Epithelial cell of esophagus (primary cell): ENCODE results near the gene TLE3.

ENCODE experiments used
- DNase-seq: peaks from one replicate; pipeline ENCODE4 v3.0.0; 2010; ENCODE audit warnings: low read depth
- H3K4me3 ChIP-seq: 2 replicates; pipeline ENCODE4 v1.5.1; 2011; ENCODE audit warnings: mild to moderate bottlenecking, low read length, control low read depth
- CTCF ChIP-seq: IDR thresholded peaks from 2 replicates; pipeline ENCODE4 v1.5.1; 2011; ENCODE audit warnings: low read depth, mild to moderate bottlenecking, low read length, control low read depth, inconsistent platforms; ENCODE audit not compliant: insufficient read depth; ENCODE audit errors: missing control alignments

Gene TLE3

GRCh38 chr15:70074380-70074779 is 23.3 kb downstream of the TLE3 start:
- no peak overlapping the region for H3K4me3 ChIP-seq
- DNase-seq = no peak
- no peak for TF ChIP-seq CTCF

GRCh38 chr15:70072479-70072878 is 25.2 kb downstream of the TLE3 start:
- no peak for DNase-seq
- no peak overlapping the region for H3K4me3 ChIP-seq
- no peak for TF ChIP-seq CTCF

- no peak overlapping the region for H3K4me3 ChIP-seq
- no peak for TF ChIP-seq CTCF
- no peak for DNase-seq
Measured at GRCh38 chr15:70071799-70072198, 25.9 kb downstream of the TLE3 start.

GRCh38 chr15:70069716-70070115 is 28.0 kb downstream of the TLE3 start:
- DNase-seq = no peak
- TF ChIP-seq CTCF = no peak
- no peak overlapping the region for H3K4me3 ChIP-seq

- no peak for DNase-seq
- no peak overlapping the region for H3K4me3 ChIP-seq
- TF ChIP-seq CTCF = no peak
Measured at GRCh38 chr15:70068783-70069565, 28.7 kb downstream of the TLE3 start.

- no peak for DNase-seq
- H3K4me3 ChIP-seq = no peak overlapping the region
- no peak for TF ChIP-seq CTCF
Measured at GRCh38 chr15:70067681-70068080, 30.0 kb downstream of the TLE3 start.

- DNase-seq = no peak
- no peak for TF ChIP-seq CTCF
- no peak overlapping the region for H3K4me3 ChIP-seq
Measured at GRCh38 chr15:70067011-70067410, 30.7 kb downstream of the TLE3 start.
